ENCODE measurements around the gene FLAD1. TPM values are rescaled to one million over a fixed set of nuclear protein-coding genes. Genes with fewer than 3 reads are reported as not detected.

The FLAD1 gene
- total RNA-seq, 1 donor from 2014 or later: 21.9 TPM

- DNase-seq (ENCODE audit: low spot score) (no peak), ATAC-seq (no peak)
Measured at GRCh38 chr1:154951901-154952657, 31.1 kb upstream of the FLAD1 start.

- DNase-seq (ENCODE audit: low spot score): no peak
- no peak for ATAC-seq
Measured at GRCh38 chr1:154952664-154953063, 30.5 kb upstream of the FLAD1 start.

GRCh38 chr1:154953611-154954038 is 29.5 kb upstream of the FLAD1 start:
- ATAC-seq (no peak), DNase-seq (ENCODE audit: low spot score) (no peak)

GRCh38 chr1:154954541-154954940 is 28.6 kb upstream of the FLAD1 start:
- ATAC-seq: no peak
- DNase-seq (ENCODE audit: low spot score): no peak

- ATAC-seq (no peak), DNase-seq (ENCODE audit: low spot score) (no peak)
Measured at GRCh38 chr1:154955039-154955717, 28.0 kb upstream of the FLAD1 start.

- DNase-seq (ENCODE audit: low spot score): peak; percentile 87
- peak; percentile 91 for ATAC-seq
Measured at GRCh38 chr1:154955718-154956543, 27.2 kb upstream of the FLAD1 start, which contains the start of gene PBXIP1. Gene PBXIP1 (minus strand): TSS chr1:154956099. CDS start chr1:154953721, 2,378 bp downstream.

GRCh38 chr1:154956544-154956941 is 26.6 kb upstream of the FLAD1 start:
- DNase-seq (ENCODE audit: low spot score) (no peak), ATAC-seq (peak; percentile 9)

- ATAC-seq: no peak
- DNase-seq (ENCODE audit: low spot score): no peak
Measured at GRCh38 chr1:154957091-154957657, 26.0 kb upstream of the FLAD1 start.

GRCh38 chr1:154958036-154958435 is 25.1 kb upstream of the FLAD1 start:
- DNase-seq (ENCODE audit: low spot score): no peak
- no peak for ATAC-seq

- ATAC-seq (no peak), DNase-seq (ENCODE audit: low spot score) (no peak)
Measured at GRCh38 chr1:154958681-154959425, 24.3 kb upstream of the FLAD1 start.

- DNase-seq (ENCODE audit: low spot score): no peak
- no peak for ATAC-seq
Measured at GRCh38 chr1:154959426-154959780, 23.7 kb upstream of the FLAD1 start.

GRCh38 chr1:154960446-154961136 is 22.6 kb upstream of the FLAD1 start:
- ATAC-seq (no peak), DNase-seq (ENCODE audit: low spot score) (no peak)

- DNase-seq (ENCODE audit: low spot score) (peak; percentile 85), ATAC-seq (peak; percentile 86)
Measured at GRCh38 chr1:154961207-154962155, 21.7 kb upstream of the FLAD1 start, which contains the start of gene PYGO2. Gene PYGO2 (minus strand): TSS chr1:154961782. CDS start chr1:154961576, 206 bp downstream.

- ATAC-seq (peak; percentile 48), DNase-seq (ENCODE audit: low spot score) (no peak)
Measured at GRCh38 chr1:154962156-154962749, 20.9 kb upstream of the FLAD1 start.

GRCh38 chr1:154962795-154963330 is 20.3 kb upstream of the FLAD1 start:
- ATAC-seq: no peak
- no peak for DNase-seq (ENCODE audit: low spot score)

GRCh38 chr1:154963643-154964042 is 19.5 kb upstream of the FLAD1 start:
- DNase-seq (ENCODE audit: low spot score) (no peak), ATAC-seq (no peak)

- DNase-seq (ENCODE audit: low spot score): no peak
- ATAC-seq: no peak
Measured at GRCh38 chr1:154964359-154964758, 18.8 kb upstream of the FLAD1 start.

GRCh38 chr1:154966111-154966510 is 17.0 kb upstream of the FLAD1 start:
- no peak for DNase-seq (ENCODE audit: low spot score)
- ATAC-seq: no peak
